CD4-positive, alpha-beta T cell treated with Interleukin-17A for 1 hour (primary cell): Measurements from ENCODE around the gene CSE1L.
"Not testable (repeated sequence)": the region's sequence is repeated elsewhere in the genome, so short reads cannot be mapped to it uniquely, and the experiment has no call there.

Source experiments
- DNase-seq: peaks from one replicate; pipeline ENCODE4 v3.0.0-alpha.2; 2020

The CSE1L gene

DNA sequence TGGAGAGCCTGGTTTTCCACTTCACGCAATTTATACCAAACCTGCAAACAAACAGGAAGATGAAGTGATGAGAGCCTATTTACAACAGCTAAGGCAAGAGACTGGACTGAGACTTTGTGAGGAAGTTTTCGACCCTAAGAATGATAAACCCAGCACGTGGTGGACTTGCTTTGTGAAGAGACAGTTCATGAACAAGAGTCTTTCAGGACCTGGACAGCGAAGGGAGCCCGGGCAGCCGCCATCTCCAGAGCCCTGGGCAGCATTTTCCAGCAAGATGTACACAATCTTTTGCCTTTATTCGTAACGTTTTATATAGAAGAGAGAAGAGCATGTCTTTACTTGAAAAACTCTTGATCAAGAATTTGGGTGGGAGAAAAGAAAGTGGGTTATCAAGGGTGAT, 88.7 kb downstream of the CSE1L start:
- DNase-seq, result not testable (repeated sequence)

DNA sequence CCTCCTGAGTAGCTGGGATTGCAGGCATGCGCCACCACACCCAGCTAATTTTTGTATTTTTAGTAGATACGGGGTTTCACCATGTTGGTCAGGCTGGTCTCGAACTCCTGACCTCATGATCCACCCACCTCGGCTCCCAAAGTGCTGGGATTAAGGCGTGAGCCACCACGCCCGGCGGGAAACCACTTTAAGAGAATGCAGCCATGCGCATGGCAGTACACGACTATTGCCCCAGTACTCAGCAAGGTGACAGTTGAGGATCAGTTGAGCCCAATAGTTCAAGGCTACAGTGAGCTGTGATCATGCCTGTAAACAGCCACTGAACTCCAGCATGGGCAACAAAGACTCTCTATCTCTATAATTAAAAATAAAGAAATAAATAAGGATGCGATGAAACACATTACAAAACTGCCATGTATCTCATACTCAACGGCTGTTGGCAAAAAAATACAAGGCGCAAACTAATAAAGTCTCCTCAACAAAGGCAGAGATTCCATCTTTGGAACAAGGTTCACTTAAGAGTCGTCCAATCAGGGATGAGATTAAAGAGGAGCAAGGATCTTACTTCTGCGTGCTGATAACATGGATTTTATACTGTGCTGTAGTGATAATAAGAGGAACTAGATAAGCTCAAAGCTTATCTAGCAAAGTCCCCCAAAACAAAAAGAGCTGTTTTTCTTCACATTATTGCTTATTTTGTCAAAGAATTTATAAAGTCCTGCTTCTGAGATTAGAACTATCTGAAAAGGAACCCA, 90.9 kb downstream of the CSE1L start:
- DNase-seq, result no peak

DNA sequence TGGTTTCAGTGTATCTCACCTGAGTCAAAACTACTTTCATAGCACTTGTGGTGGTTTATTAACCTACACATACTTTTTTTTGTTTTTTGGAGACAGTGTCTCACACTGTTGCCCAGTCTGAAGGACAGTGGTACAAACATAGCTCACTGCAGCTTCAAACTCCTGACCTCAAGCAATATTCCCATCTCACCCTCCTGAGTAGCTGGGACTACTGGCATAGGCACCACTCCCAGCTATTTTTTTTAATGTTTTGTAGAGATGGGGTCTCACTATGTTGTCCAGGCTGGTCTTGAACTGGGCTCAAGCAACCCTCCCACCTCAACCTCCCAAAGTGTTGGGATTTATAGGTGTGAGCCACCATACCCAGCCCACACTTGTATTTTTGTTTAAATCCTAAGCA, 92.3 kb downstream of the CSE1L start:
- no peak for DNase-seq

DNA sequence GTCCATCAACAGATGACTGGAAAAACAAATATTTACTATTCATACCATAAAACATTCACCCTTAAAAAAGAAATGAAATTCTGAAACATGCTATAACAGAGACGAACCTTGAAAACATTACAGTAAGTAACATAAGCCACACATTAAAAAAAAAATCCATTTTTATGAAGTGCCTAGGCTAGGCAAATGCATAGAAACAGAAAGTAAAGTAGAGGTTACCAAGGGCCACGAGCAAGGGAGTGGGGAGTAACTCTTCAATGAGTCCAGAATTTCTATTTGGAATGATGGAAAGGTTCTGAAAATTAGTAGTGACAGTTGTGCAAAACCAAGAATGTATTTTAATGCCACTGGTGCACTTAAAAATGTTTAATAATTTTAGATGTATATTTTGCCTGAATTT, 94.3 kb downstream of the CSE1L start:
- DNase-seq, result no peak

DNA sequence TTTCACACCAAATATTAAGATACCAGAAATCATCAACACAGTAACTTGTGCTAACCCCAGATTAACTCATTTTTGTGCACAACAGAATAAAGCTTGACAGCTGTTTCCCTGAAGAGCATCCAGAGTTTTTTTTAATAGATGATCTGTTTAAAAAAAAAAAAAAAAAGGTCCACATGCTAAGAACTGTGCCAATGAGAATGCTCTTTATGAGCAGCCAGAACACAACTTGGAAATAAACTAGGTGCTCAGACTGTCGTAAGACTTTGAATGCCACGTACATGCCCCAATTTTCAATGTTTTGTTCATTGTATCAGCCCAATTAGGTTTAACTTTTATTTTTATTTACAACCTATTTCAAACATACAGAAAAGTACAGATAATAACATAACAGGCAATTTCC, 94.7 kb downstream of the CSE1L start:
- no peak for DNase-seq
